Lower leg skin (tissue), 4 donors: Measurements from ENCODE around the gene INPP5B. TPM values are rescaled to one million over a fixed set of nuclear protein-coding genes. Genes with fewer than 3 reads are reported as not detected.
"Not testable (repeated sequence)": the region's sequence is repeated elsewhere in the genome, so short reads cannot be mapped to it uniquely, and the experiment has no call there.

Experiments
- DNase-seq, 2 donors: peaks; one replicate each; pipeline ENCODE4 v3.0.0-alpha.2; 2019; ENCODE audit warnings: low spot score in 2 of 2
- H3K4me3 ChIP-seq: fragments of 200-600 bp; sonication (generic); 2 replicates; pipeline ENCODE4 v1.5.1; 2017; ENCODE audit warnings: mild to moderate bottlenecking, low read depth; ENCODE audit not compliant: poor library complexity, severe bottlenecking
- POLR2A ChIP-seq, 2 donors: fragments of 450-650 bp; IDR thresholded peaks; one replicate each; pipeline ENCODE4 v1.6.1; 2016 to 2017; ENCODE audit warnings: antibody characterized with exemption in 2 of 2, mild to moderate bottlenecking in 1 of 2, moderate library complexity in 1 of 2
- WGBS, 2 donors: methylation state at CpG; one replicate each; pipeline ENCODE4 v1.1.5; 2018; 5-methylcytosine and 5-hydroxymethylcytosine counted together
- intact Hi-C: fragments of 100-400 bp; cut with DNase I; formaldehyde crosslinking; loops from one replicate; pipeline ENCODE4 v1.15.0; 2023; ENCODE audit warnings: low total_unique reads
- total RNA-seq, 4 donors: library from RNA; depleted of rRNA; stranded (reverse); fragments of >200 nt; gene quantifications; one replicate each; pipeline ENCODE4 v1.1.0, GENCODE V29; 2016
- TF ChIP-seq, protein P1 (sequence below), 3 donors: fragments of 450-650 bp; IDR thresholded peaks; one replicate each; pipeline ENCODE4 v1.5.1; 2016; ENCODE audit warnings: antibody characterized with exemption in 3 of 3, mild to moderate bottlenecking in 3 of 3, moderate library complexity in 2 of 3

INPP5B gene
- total RNA-seq, 4 donors from 2014 or later, result 12.9 to 23.3 (median 18.7) TPM

GRCh38 chr1:37914719-37915475, 32.0 kb downstream of the INPP5B start:
- WGBS, 2 donors, result 91 to 92% methylated on average over 4 of the region's 4 CpGs
- no peak for DNase-seq
- intact Hi-C loops, result no loop called here
- TF ChIP-seq POLR2A (IDR thresholded peaks at IDR 0.05), result no peak
- TF ChIP-seq, protein P1, sequence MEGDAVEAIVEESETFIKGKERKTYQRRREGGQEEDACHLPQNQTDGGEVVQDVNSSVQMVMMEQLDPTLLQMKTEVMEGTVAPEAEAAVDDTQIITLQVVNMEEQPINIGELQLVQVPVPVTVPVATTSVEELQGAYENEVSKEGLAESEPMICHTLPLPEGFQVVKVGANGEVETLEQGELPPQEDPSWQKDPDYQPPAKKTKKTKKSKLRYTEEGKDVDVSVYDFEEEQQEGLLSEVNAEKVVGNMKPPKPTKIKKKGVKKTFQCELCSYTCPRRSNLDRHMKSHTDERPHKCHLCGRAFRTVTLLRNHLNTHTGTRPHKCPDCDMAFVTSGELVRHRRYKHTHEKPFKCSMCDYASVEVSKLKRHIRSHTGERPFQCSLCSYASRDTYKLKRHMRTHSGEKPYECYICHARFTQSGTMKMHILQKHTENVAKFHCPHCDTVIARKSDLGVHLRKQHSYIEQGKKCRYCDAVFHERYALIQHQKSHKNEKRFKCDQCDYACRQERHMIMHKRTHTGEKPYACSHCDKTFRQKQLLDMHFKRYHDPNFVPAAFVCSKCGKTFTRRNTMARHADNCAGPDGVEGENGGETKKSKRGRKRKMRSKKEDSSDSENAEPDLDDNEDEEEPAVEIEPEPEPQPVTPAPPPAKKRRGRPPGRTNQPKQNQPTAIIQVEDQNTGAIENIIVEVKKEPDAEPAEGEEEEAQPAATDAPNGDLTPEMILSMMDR (IDR thresholded peaks at IDR 0.05), result no peak
- H3K4me3 ChIP-seq, result no peak overlapping the region

GRCh38 chr1:37911478-37911877, 35.4 kb downstream of the INPP5B start:
- DNase-seq, intact Hi-C loops, H3K4me3 ChIP-seq: not testable (repeated sequence)
- 99% methylated on average over 3 of the region's 3 CpGs for WGBS, 2 donors

- H3K4me3 ChIP-seq, intact Hi-C loops, DNase-seq: not testable (repeated sequence)
- WGBS, 2 donors, result 86 to 96% methylated on average over 8 of the region's 8 CpGs
Observed at GRCh38 chr1:37910886-37911285, 36.0 kb downstream of the INPP5B start.

- DNase-seq, H3K4me3 ChIP-seq, intact Hi-C loops: not testable (repeated sequence)
- WGBS, 2 donors, result 95 to 97% methylated on average over 10 of the region's 10 CpGs
Observed at GRCh38 chr1:37908531-37908930, 38.3 kb downstream of the INPP5B start.

DNA sequence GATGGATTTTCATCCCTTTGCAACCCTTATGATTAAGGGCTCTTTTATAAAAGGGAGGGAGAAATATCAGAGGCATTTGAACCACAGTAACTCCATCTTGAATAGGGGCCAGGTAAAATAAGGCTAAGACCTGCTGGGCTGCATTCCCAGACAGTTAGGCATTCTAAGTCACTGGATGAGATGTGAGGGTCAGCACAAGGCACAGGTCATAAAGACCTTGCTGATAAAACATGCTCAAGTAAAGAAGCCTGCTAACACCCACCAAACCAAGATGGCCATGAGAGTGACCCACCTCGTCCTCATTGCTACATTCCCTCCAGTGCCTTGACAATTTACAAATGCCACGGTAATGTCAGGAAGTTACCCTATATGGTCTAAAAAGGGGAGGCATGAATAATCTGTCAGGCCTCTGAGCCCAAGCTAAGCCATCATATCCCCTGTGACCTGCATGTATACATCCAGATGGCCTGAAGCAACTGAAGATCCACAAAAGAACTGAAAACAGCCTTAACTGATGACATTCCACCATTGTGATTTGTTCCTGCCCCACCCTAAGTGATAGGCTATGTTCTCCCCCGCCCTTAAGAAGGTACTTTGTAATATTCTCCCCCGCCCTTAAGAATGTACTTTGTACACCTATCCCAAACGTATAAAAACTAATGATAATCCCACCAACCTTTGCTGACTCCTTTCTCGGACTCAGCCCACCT, 39.3 kb downstream of the INPP5B start:
- intact Hi-C loops, DNase-seq, H3K4me3 ChIP-seq: not testable (repeated sequence)
- WGBS, 2 donors, result 92 to 93% methylated on average over 6 of the region's 6 CpGs

DNA sequence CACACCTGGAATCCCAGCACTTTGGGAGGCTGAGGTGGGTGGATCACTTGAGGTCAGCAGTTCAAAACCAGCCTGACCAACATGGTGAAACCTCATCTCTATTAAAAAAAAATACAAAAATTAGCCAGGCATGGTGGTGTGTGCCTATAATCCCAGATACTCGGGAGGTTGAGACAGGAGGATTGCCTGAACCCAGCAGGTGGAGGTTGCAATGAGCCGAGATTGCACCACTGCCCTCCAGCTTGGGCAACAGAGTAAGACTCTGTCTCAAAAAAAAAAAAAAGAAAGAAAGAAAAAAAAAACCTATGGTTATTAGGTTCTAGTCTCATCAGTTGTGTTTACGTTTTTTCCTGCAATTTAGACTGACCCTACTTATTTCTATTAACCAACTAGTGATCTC, 40.3 kb downstream of the INPP5B start:
- intact Hi-C loops, DNase-seq, H3K4me3 ChIP-seq: not testable (repeated sequence)
- 98 to 99% methylated on average over 3 of the region's 3 CpGs for WGBS, 2 donors

GRCh38 chr1:37905727-37906126, 41.1 kb downstream of the INPP5B start:
- WGBS, 2 donors, result 92 to 97% methylated on average over 1 of the region's 1 CpG
- intact Hi-C loops, result no loop called here
- no peak overlapping the region for H3K4me3 ChIP-seq
- TF ChIP-seq, protein P1 (IDR thresholded peaks at IDR 0.05), result no peak
- no peak for TF ChIP-seq POLR2A (IDR thresholded peaks at IDR 0.05)
- DNase-seq, result no peak

DNA sequence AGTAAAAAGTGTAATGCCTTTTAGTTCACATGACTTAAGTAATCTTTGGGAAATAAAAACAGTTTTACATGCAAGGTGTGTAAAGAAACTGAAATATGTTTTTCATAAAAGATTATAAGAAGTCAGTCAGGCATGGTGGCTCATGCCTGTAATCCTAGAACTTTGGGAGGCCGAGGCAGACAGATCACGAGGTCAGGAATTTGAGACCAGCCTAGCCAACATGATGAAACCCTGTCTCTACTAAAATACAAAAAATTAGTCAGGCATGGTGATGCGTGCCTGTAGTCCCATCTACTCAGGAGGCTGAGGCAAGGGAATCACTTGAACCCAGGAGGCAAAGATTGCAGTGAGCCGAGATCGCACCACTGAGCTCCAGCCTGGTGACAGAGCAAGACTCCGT, 42.9 kb downstream of the INPP5B start:
- 92 to 95% methylated on average over 6 of the region's 6 CpGs for WGBS, 2 donors
- intact Hi-C loops, DNase-seq, H3K4me3 ChIP-seq: not testable (repeated sequence)

DNA sequence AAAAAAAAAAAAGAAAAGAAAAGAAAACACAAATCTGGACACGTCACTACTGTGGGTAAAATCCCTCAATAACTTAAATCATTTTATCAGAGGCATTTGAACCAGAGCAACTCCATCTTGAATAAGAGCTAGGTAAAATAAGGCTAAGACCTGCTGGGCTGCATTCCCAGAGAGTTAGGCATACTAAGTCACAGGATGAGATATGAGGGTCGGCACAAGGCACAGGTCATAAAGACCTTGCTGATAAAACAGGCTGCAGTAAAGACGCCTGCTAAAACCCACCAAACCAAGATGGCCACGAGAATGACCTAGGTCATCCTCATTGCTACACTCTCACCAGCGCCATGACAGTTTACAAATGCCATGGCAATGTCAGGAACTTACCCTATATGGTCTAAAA, 43.9 kb downstream of the INPP5B start:
- intact Hi-C loops, result no loop called here
- DNase-seq, result no peak
- WGBS, 2 donors, result 86 to 90% methylated on average over 5 of the region's 5 CpGs

More for the DNA sequence above, 43.9 kb downstream of the INPP5B start:
- no peak overlapping the region for H3K4me3 ChIP-seq
- TF ChIP-seq, protein P1 (IDR thresholded peaks at IDR 0.05), result no peak
- no peak for TF ChIP-seq POLR2A (IDR thresholded peaks at IDR 0.05)
